Kasumi-1 (cell line): ENCODE measurements around the gene COL6A2.

Experiments
- DNase-seq, 2 experiments: peaks; one replicate each; lab custom pipeline; 2025; lab: John Stamatoyannopoulos, UW

COL6A2 gene

DNA sequence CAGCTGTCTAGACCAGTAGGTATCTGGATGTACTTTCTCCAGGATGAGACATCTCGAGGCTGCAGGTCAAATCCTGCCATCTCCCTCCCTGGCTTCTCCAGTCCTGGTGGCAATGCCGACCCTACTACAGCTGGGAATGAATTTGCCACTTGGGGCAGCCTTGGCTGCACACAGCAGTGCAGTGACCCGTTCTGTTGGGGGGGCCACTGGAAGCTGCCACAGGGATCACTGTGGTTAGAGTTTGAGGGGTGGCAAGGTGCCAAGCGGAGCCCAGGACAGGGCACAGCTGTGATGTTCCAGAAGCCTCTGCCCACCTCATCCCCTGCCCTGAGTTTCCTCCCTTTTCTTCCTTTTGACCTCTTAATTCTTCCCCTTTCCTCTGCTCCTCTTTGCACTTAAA, 17.1 kb downstream of the COL6A2 start:
- no peak for DNase-seq

DNA sequence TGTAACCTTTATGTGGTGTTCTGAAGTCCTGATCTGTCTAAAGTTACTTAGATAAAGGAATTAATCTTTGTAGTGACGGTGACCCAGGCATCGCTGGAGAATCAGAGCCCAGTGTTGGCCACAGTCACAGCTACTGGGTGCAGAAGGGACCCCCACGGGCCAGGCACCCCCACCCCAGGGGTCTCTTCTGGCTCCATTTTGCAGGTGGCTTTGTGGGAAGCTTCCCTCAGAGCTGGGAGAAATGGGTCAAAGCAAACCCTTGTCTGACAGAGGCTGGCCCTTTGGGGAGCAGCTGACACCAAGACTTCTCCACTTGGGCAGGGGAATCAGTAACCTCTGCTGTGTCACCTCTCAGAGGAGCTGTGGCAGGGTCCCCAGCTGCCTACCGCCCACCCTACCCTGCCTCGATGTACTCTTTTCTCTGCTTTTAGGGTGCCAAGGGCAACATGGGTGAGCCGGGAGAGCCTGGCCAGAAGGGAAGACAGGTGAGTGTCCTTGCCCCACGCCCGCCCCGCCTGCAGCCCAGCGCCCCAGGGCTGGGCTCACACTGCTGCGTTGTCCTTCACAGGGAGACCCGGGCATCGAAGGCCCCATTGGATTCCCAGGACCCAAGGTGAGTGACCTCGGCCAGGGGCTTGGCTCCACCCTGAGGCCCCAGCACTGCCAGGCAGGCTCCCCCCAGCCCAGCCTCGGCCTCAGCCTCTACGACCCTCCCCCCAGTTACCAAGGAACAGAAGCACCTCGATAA, 17.7 kb downstream of the COL6A2 start:
- DNase-seq: no peak

DNA sequence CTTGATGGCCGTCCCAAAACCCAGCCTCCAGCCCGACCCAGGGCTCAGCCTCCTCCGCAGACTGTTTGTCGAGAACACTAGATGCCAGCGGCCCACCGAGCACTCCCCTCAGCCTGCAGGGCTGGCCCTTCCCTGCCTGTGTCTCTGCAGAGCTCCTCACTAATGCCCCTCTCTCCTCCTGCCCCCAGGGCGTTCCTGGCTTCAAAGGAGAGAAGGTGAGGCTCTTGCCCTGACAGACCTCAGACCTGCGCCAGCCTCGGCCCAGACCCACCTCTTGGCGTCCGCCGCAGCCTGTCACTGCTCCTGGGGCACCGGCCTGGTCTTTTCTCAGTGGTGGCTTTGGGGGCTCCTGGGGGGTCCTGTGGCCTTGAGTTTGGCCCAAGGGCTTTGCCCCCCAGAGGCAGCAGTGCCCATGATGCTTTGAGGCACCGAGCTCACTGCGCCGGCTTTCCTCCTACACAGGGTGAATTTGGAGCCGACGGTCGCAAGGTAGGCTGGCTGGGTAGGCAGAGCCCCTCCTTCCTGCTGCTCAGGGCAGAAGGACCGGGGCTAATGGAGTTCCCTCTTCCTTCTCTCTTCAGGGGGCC, 18.4 kb downstream of the COL6A2 start:
- no peak for DNase-seq

DNA sequence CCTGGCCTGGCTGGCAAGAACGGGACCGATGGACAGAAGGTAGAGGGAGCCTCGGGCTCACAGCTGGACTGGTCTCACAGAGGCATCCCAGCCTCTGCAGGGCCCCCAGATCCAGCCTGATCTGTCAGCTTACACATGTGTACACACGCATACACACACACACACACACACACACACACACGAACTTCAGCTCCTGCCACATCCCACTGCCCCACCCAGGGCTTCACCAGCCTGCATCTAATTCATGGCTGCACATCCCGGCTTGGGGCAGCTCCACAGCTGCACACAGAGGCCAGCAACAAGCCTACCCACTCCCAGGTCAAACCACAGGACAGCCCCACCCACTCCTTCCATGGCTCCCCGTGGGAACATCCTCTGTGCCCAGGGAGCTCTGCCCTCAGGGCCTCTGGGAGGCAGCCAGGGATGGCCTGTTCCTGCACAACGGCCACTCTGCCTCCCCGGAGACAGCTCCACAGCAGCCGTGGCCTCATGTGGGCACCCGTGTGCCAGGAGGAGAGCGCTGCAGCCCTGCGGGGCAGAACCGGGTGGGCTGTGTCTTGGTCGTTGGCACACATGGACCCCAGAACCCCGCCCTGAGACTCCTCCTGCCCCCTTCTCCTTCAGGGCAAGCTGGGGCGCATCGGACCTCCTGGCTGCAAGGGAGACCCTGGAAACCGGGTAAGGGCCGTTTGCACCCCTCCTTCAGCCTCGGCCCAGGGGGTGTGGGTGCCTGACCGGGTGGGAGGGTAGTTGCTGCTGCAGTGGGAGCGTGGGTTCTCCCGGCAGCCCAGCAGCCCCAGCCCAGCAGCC, 19.1 kb downstream of the COL6A2 start:
- no peak for DNase-seq

DNA sequence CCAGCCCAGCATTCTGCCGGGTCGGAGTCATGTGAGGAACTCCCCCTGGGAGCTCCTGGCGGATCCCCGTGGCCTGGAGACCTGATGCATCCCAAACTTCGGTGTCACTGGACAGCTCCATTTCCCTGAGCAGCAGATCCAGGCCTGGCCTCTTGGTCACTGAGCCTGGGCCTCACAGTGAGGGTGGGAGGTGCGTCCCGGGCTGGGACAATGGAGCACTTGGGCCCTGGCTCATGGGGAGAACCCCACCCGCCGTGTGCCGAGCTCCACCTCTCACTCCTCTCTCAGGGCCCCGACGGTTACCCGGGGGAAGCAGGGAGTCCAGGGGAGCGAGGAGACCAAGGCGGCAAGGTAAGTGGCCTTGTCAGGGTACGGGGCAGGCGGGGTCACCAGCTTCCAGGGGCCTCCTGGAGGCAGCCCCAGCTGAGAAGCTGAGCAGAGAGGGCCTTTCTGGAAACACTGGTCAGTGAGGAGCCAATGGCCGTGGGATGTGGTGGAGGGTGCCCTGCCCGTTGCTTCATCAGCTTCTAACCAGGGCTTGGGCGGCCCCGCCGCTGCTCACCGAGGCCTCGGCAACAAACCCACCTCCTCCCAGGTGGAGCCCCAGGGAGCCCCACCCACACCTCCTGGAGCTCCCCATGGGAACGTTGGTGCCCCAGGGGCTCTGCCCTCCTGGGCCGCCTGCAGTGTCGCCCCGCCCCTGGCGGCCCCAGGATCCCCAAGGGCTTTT, 19.8 kb downstream of the COL6A2 start:
- no peak for DNase-seq

DNA sequence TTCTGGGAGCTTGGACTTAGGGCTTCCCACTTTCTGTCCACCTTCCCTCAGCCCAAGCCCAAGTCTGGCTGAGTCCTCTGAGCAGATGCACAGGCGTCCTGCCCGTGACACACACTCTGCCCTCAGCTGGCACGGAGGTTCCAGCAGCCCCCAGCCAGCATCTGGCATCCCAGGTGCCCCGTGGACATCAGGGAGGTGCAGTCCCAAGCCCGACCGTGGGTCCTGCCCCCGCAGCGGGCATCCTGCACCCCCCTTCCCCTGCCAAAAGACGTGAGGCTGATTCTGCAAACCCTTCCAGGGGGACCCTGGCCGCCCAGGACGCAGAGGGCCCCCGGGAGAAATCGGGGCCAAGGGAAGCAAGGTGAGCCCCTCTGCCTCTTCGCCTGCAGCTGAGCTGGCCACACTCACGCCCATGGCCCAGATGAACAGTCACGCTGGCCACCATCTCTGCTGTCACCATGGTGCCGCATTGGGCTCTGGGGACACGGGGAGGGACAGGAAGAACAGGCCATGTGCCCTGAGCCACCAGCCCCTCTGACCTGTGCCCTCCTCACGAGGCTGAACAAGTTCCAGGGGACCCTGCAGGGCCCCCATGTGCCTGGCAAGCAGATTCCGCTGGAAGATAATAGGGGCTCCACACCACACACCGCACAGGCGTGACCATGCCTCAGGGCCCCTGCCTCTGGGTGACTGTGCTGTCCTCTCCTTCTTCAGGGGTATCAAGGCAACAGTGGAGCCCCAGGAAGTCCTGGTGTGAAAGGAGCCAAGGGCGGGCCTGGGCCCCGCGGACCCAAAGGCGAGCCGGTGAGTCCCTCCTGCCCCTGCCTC, 20.6 kb downstream of the COL6A2 start:
- no peak for DNase-seq

DNA sequence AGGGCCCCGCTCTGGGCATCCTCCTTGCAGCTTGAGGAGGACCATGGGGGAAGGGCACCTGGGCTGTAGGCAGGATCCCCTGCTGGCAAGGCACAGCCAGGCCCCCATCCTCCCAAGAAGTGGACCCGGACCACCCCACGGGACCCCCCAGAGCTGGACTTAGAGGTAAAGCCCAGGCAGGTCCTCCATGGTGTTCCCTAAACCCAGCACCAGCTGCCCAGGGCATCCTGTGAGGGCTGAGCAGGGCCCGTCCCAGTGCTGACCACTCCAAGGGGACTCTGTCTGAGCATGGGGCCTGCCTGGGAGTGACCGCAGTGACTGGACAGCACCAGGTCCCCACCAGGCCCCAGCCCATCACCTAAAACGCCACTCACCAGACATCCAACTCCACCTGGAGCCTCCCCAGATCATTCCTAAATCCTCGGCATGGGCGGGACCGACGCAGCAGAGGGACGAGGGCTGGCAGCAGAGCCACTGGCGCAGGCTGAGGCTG, 21.3 kb downstream of the COL6A2 start:
- no peak for DNase-seq

DNA sequence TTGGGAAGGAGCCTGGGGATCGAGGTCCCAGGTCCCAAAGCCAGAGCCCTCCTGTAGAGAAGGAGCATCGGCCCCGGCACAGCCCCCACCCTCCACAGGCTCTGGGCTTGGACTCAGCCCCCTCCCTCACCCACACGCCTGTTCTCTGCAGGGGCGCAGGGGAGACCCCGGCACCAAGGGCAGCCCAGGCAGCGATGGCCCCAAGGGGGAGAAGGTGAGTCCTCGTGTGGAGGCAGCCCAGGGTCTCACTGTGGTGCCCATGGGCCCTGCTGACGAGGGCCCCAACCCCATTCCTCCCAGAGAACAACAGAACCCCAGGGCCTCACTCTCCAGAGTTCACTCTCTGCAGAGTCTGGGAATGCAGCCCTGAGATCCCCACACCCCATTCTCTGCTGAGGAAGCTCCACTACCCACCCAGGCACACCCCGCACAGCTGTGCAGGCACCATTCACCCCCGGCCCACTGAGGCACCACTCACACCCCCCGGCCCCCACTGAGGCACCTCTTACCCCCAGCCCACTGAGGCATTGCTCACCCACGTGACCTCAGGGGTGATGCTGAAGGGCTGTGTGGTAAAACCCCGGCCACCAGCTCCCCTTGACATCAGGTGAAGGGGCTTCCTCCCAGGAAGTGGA, 21.8 kb downstream of the COL6A2 start:
- no peak for DNase-seq

DNA sequence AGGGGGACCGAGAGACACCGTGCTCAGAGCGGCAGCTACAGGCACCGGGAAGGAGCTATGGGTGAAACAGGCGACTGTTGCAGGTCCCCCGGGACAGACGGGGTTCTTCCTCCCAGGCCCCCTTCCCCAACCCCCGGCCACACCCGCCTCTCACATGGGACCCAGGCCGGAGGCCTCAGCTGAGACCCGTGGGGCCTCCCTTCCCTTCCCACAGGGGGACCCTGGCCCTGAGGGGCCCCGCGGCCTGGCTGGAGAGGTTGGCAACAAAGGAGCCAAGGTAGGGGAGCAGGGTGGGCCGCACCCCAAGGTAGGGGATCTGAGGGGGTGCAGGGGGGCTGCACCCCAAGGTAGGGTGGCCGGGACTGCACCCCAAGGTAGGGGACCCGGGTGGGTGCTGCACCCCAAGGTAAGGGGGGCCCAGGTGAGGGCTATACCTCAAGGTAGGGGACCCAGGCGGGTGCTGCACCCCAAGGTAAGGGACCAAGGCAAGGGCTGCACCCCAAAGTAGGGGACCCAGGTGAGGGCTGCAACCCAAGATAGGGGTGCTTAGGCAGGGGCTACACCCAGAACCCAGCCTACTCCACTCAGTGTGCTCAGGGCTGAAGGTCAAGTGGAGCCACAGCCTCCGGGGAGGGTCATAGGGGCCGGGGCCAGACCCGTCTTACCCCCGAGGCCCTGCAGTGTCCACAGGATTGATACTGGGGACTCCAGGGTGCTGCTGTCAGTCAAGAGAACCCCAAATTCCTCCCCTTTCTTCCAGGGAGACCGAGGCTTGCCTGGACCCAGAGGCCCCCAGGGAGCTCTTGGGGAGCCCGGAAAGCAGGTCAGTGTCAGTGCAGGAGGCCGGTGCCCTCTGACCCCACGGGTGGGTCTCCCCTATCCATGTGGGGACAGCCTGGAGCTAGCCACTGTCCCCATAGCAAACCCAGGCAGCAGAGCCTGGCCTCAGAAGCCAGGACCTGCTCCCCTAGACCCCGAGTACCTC, 22.7 kb downstream of the COL6A2 start:
- DNase-seq: no peak

DNA sequence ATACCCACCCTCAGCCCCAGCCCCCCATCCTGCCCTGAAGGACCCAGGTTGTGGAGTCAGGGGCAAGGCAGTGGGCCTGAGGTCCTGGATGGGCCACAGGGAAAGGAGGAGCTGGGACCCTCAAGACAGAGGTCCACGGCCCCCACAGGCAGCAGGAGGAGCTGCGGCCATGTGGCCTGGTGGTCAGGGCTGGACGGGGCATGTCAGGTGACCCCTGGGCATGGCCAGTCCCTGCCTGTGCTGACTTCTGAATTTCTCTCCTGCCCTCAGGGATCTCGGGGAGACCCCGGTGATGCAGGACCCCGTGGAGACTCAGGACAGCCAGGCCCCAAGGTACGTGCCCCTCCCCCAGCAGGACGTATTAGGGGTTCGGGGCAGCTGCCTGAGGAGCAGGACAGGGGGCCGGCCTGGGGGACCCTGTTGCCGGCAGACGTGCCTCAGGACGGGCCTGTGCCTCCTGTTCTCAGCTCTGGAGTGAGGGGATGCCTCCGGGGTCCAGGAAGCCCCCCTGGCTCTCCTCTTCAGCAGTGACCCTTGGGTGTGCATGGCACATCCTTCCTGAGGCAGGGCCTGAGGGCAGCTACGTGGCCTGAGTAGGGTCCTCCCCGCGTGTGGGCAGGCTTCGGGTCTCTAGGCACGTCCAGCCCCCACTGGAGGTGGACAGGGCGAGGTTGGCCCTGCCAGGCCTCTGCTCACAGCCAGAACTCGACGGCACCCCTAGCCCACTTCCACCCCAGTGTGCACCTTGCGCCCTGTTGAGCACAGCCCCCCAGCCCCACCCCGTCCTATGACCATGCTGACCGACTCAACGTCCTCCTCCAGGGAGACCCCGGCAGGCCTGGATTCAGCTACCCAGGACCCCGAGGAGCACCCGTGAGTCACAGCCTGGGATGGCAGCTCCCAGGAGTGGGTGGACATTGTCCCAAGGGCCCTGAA, 23.6 kb downstream of the COL6A2 start:
- DNase-seq: no peak

DNA sequence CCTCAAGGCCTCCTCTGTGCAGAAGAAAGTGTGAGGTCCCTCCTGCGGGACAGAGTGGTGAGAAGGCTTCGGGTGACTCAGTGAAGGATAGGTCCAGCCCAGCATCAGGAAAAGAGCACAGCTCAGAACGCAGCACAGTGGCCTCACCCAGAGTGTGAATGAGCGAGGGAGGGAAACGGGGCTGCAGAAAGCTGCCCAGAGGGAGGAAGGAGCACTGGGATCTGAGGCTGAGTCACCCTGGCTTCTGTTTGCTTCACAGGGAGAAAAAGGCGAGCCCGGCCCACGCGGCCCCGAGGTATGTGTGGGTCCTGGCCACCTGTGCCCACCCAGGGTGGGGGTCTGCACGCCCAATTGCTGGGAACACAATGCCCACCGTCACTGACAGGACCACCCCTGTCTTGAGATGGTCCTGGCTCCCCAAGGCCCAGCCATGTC, 24.3 kb downstream of the COL6A2 start:
- no peak for DNase-seq

DNA sequence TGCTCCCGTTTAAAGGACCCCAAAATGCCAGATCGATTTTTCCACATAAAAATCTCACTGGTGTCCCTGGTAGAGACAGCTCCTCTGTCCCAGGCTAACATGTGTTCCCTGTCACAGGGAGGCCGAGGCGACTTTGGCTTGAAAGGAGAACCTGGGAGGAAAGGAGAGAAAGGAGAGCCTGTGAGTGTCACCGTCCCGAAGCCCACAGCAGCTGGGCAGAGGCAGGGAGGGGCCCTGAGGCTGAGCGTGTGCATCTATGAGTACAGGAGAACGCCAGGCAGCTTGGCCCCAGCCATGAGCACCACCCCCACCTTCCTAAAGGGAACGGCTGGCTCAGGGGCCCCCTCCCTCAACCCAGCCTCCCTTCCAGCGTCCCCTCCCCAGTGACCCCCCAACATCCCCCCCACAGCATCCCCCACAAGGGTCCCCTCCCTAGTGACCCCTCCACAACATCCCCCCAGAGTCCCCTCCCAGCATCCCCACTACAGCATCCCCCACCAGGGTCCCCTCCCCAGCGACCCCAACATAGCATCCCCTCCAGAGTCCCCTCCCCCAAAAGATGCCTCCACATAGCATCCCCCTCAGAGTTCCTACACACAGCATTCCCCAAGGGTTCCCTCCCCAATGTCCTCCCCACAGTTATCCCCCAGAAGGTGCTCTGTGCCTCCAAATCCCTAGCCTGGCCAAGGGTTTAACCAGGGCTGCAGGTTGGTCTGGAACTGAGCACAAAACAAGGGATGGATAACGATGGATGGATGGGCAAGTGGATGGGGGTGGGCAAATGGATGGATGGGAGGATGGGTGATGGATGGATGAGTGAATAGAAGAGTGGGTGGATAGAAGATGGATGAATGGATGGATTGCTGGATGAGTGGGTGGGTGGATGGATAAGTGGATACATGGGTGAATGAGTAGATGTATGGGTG, 25.1 kb downstream of the COL6A2 start:
- DNase-seq: no peak

DNA sequence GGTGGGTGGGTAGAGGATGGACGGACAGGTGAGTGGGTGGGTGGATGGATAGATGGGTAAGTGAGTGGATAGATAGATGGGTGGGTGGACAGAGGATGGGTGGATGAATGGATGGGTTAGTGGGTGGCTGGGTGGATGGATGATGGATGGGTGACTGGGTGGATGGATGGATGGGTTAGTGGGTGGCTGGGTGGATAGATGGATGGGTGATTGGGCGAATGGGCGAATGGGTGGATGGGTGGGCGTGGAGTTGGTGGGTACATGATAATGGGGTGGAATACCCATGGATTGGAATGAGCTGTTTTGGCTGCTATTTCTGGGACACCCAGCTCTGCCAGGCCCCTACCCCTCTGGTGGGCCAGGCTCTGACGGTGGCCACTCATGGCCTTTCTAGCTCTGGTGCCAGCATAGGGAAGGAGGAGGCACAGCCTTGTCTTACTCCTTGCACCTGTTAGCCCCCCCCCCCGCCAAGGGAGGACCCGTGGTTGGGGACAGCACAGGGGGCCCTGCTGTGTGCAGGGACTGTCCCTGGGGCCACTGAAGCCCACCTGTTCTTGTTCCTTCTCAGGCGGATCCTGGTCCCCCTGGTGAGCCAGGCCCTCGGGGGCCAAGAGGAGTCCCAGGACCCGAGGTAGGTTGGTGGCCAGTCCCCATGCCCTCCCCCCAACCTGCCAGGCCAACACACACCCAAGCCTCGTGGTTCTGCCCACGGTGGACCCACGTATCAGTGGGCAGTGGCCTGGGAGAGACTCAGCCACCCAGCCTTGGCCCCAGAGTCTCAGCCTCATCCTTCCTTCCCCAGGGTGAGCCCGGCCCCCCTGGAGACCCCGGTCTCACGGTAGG, 26.4 kb downstream of the COL6A2 start:
- no peak for DNase-seq

DNA sequence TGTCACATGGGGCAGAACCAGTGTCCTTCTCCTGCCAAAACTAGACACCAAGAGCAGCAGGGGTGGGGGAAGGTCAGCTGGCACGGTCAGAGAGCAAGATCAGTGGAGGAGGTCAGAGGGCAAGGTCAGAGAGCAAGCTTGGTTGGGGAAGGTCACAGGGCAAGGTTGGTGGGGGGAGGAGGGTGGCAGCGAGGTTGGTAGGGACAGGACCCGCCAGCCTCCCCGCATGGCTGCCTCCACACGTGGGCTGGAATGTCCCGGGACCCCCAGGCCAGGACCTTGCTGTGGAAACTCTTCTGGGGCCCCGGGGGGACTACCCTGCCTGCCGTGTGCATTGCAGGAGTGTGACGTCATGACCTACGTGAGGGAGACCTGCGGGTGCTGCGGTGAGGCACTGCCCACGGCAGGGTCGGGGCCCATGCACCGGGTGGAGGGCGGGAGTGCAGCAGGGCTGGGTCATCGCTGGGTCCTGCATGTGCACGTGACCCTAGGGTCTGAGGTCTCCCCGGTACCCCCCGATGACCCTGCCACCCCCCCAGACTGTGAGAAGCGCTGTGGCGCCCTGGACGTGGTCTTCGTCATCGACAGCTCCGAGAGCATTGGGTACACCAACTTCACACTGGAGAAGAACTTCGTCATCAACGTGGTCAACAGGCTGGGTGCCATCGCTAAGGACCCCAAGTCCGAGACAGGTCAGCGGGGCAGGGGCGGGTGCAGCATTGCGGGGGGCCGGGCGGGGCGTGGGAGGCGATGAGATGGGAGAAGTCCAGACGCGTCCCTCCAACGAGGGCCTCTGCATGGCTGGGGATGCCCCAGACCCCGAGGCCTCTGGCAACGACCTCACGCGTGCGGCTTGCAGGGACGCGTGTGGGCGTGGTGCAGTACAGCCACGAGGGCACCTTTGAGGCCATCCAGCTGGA, 27.3 kb downstream of the COL6A2 start:
- no peak for DNase-seq

DNA sequence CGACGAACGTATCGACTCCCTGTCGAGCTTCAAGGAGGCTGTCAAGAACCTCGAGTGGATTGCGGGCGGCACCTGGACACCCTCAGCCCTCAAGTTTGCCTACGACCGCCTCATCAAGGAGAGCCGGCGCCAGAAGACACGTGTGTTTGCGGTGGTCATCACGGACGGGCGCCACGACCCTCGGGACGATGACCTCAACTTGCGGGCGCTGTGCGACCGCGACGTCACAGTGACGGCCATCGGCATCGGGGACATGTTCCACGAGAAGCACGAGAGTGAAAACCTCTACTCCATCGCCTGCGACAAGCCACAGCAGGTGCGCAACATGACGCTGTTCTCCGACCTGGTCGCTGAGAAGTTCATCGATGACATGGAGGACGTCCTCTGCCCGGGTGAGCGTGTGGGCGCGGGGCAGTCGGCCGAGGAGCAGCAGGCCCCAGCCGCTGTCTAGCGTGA, 28.0 kb downstream of the COL6A2 start:
- DNase-seq: no peak
